Measurements from ENCODE around the gene OR13J1. TPM values are rescaled to one million over a fixed set of nuclear protein-coding genes. Genes with fewer than 3 reads are reported as not detected.
"Not testable (repeated sequence)": the region's sequence is repeated elsewhere in the genome, so short reads cannot be mapped to it uniquely, and the experiment has no call there.

The OR13J1 gene
- total and polyA plus RNA-seq, 5 donors from 2014 or later, result not detected

GRCh38 chr9:35898337-35898736, 28.1 kb upstream of the OR13J1 start:
- H3K27ac ChIP-seq (ENCODE audit: insufficient read depth, low read length, poor library complexity, severe bottlenecking), result no peak overlapping the region
- Mint-ChIP-seq H3K27ac (no peak overlapping the region), H3K4me1 (peaks cover 5 to 6% (median 6%) of the 10 kb centered on the region in 4 donors), H3K36me3 (no peaks in the 10 kb centered on the region), H3K27me3 (peaks cover 61% of the 10 kb centered on the region), H3K4me3 (no peak overlapping the region), H3K9me3 (no peaks in the 10 kb centered on the region)
- H3K27me3 ChIP-seq (ENCODE audit: control insufficient read depth, insufficient read depth, low read length), result peaks cover 30% of the 10 kb centered on the region
- no peak for ATAC-seq (ENCODE audit: low read depth in 2 of 2)
- DNase-seq, result no peak
- H3K4me3 ChIP-seq (ENCODE audit: low read depth, low read length), result no peak overlapping the region
- H3K4me1 ChIP-seq (ENCODE audit: control insufficient read depth, insufficient read depth, low read length, poor library complexity, severe bottlenecking), result peaks cover 4% of the 10 kb centered on the region
- H3K9me3 ChIP-seq (ENCODE audit: control insufficient read depth in 2 of 2, low read length in 2 of 2), result no peaks in the 10 kb centered on the region
- H3K36me3 ChIP-seq (ENCODE audit: control insufficient read depth, insufficient read depth, low read length), result no peaks in the 10 kb centered on the region

- not testable (repeated sequence) for H3K4me3 Mint-ChIP-seq, H3K9me3 Mint-ChIP-seq
These were observed 27.3 kb upstream of the OR13J1 start for GRCh38 chr9:35897376-35898099.

GRCh38 chr9:35896570-35896969, 26.4 kb upstream of the OR13J1 start:
- Mint-ChIP-seq H3K9me3 (peaks cover 0 to 1% (median 0%) of the 10 kb centered on the region in 7 donors), H3K27ac (no peak overlapping the region), H3K36me3 (no peaks in the 10 kb centered on the region), H3K4me1 (no peaks in the 10 kb centered on the region), H3K27me3 (peaks cover 64% of the 10 kb centered on the region), H3K4me3 (no peak overlapping the region)
- no peak overlapping the region for H3K4me3 ChIP-seq (ENCODE audit: low read depth, low read length)
- H3K4me1 ChIP-seq (ENCODE audit: control insufficient read depth, insufficient read depth, low read length, poor library complexity, severe bottlenecking), result no peaks in the 10 kb centered on the region
- peaks cover 36% of the 10 kb centered on the region for H3K27me3 ChIP-seq (ENCODE audit: control insufficient read depth, insufficient read depth, low read length)
- H3K9me3 ChIP-seq (ENCODE audit: control insufficient read depth in 2 of 2, low read length in 2 of 2), result no peaks in the 10 kb centered on the region
- no peak for DNase-seq
- no peak for ATAC-seq (ENCODE audit: low read depth in 2 of 2)
- H3K36me3 ChIP-seq (ENCODE audit: control insufficient read depth, insufficient read depth, low read length), result no peaks in the 10 kb centered on the region
- no peak overlapping the region for H3K27ac ChIP-seq (ENCODE audit: insufficient read depth, low read length, poor library complexity, severe bottlenecking)

More at GRCh38 chr9:35897376-35898099, 27.3 kb upstream of the OR13J1 start:
- not testable (repeated sequence) for H3K36me3 Mint-ChIP-seq; H3K27ac ChIP-seq (ENCODE audit: insufficient read depth, low read length, poor library complexity, severe bottlenecking); H3K27ac Mint-ChIP-seq; H3K4me3 ChIP-seq (ENCODE audit: low read depth, low read length); H3K4me1 Mint-ChIP-seq; ATAC-seq (ENCODE audit: low read depth in 2 of 2); DNase-seq; H3K4me1 ChIP-seq (ENCODE audit: control insufficient read depth, insufficient read depth, low read length, poor library complexity, severe bottlenecking); H3K36me3 ChIP-seq (ENCODE audit: control insufficient read depth, insufficient read depth, low read length); H3K9me3 ChIP-seq (ENCODE audit: control insufficient read depth in 2 of 2, low read length in 2 of 2)
- H3K27me3 Mint-ChIP-seq, result peaks cover 60% of the 10 kb centered on the region
- H3K27me3 ChIP-seq (ENCODE audit: control insufficient read depth, insufficient read depth, low read length), result peaks cover 33% of the 10 kb centered on the region

GRCh38 chr9:35892051-35892450, 21.9 kb upstream of the OR13J1 start:
- H3K27me3 Mint-ChIP-seq, result peaks cover 61% of the 10 kb centered on the region
- ATAC-seq (ENCODE audit: low read depth in 2 of 2) (no peak), DNase-seq (no peak)
- no peak overlapping the region for H3K4me3 Mint-ChIP-seq
- no peaks in the 10 kb centered on the region for H3K36me3 Mint-ChIP-seq
- H3K9me3 ChIP-seq (ENCODE audit: control insufficient read depth in 2 of 2, low read length in 2 of 2), result no peaks in the 10 kb centered on the region
- H3K27ac ChIP-seq (ENCODE audit: insufficient read depth, low read length, poor library complexity, severe bottlenecking), result no peak overlapping the region
- H3K4me3 ChIP-seq (ENCODE audit: low read depth, low read length), result no peak overlapping the region
- no peaks in the 10 kb centered on the region for H3K36me3 ChIP-seq (ENCODE audit: control insufficient read depth, insufficient read depth, low read length)
- H3K4me1 ChIP-seq (ENCODE audit: control insufficient read depth, insufficient read depth, low read length, poor library complexity, severe bottlenecking), result no peaks in the 10 kb centered on the region
- no peak overlapping the region for H3K27ac Mint-ChIP-seq
- no peaks in the 10 kb centered on the region for H3K4me1 Mint-ChIP-seq
- peaks cover 29% of the 10 kb centered on the region for H3K27me3 ChIP-seq (ENCODE audit: control insufficient read depth, insufficient read depth, low read length)
- peaks cover 0 to 1% (median 0%) of the 10 kb centered on the region in 7 donors for H3K9me3 Mint-ChIP-seq

GRCh38 chr9:35891646-35892045, 21.4 kb upstream of the OR13J1 start:
- Mint-ChIP-seq H3K4me1 (no peaks in the 10 kb centered on the region), H3K36me3 (no peaks in the 10 kb centered on the region), H3K4me3 (no peak overlapping the region), H3K27ac (no peak overlapping the region), H3K27me3 (peaks cover 63% of the 10 kb centered on the region), H3K9me3 (peaks cover 0 to 1% (median 0%) of the 10 kb centered on the region in 7 donors)
- no peaks in the 10 kb centered on the region for H3K4me1 ChIP-seq (ENCODE audit: control insufficient read depth, insufficient read depth, low read length, poor library complexity, severe bottlenecking)
- H3K36me3 ChIP-seq (ENCODE audit: control insufficient read depth, insufficient read depth, low read length), result no peaks in the 10 kb centered on the region
- peaks cover 29% of the 10 kb centered on the region for H3K27me3 ChIP-seq (ENCODE audit: control insufficient read depth, insufficient read depth, low read length)
- no peak for ATAC-seq (ENCODE audit: low read depth in 2 of 2)
- H3K9me3 ChIP-seq (ENCODE audit: control insufficient read depth in 2 of 2, low read length in 2 of 2), result no peaks in the 10 kb centered on the region
- H3K4me3 ChIP-seq (ENCODE audit: low read depth, low read length), result no peak overlapping the region
- H3K27ac ChIP-seq (ENCODE audit: insufficient read depth, low read length, poor library complexity, severe bottlenecking), result no peak overlapping the region
- DNase-seq, result no peak

- not testable (repeated sequence) for H3K9me3 Mint-ChIP-seq; H3K4me3 ChIP-seq (ENCODE audit: low read depth, low read length); H3K9me3 ChIP-seq (ENCODE audit: control insufficient read depth in 2 of 2, low read length in 2 of 2); ATAC-seq (ENCODE audit: low read depth in 2 of 2); H3K36me3 ChIP-seq (ENCODE audit: control insufficient read depth, insufficient read depth, low read length); H3K36me3 Mint-ChIP-seq; H3K27ac ChIP-seq (ENCODE audit: insufficient read depth, low read length, poor library complexity, severe bottlenecking); DNase-seq; H3K27me3 ChIP-seq (ENCODE audit: control insufficient read depth, insufficient read depth, low read length); H3K4me1 ChIP-seq (ENCODE audit: control insufficient read depth, insufficient read depth, low read length, poor library complexity, severe bottlenecking); H3K4me1 Mint-ChIP-seq; H3K27ac Mint-ChIP-seq; H3K4me3 Mint-ChIP-seq
- peaks cover 56% of the 10 kb centered on the region for H3K27me3 Mint-ChIP-seq
These were observed 14.7 kb upstream of the OR13J1 start for GRCh38 chr9:35884908-35885307.

- Histone ChIP-seq H3K4me3 (ENCODE audit: low read depth, low read length) (no peak overlapping the region), H3K4me1 (ENCODE audit: control insufficient read depth, insufficient read depth, low read length, poor library complexity, severe bottlenecking) (no peaks in the 10 kb centered on the region), H3K27ac (ENCODE audit: insufficient read depth, low read length, poor library complexity, severe bottlenecking) (no peak overlapping the region), H3K27me3 (ENCODE audit: control insufficient read depth, insufficient read depth, low read length) (peaks cover 4% of the 10 kb centered on the region), H3K9me3 (ENCODE audit: control insufficient read depth in 2 of 2, low read length in 2 of 2) (peaks cover under 1% of the 10 kb centered on the region in 2 experiments), H3K36me3 (ENCODE audit: control insufficient read depth, insufficient read depth, low read length) (no peaks in the 10 kb centered on the region)
- ATAC-seq (ENCODE audit: low read depth in 2 of 2) (no peak), DNase-seq (no peak)
- H3K36me3 Mint-ChIP-seq, result no peaks in the 10 kb centered on the region
- H3K27ac Mint-ChIP-seq, result no peak overlapping the region
- H3K4me3 Mint-ChIP-seq, result peak overlapping the region in 1 of 4 donors; percentile 58
- peaks cover 0 to 9% (median 0%) of the 10 kb centered on the region in 4 donors for H3K4me1 Mint-ChIP-seq
- peaks cover 0 to 2% (median 0%) of the 10 kb centered on the region in 7 donors for H3K9me3 Mint-ChIP-seq
- peaks cover 62% of the 10 kb centered on the region for H3K27me3 Mint-ChIP-seq
These were observed 12.8 kb upstream of the OR13J1 start for GRCh38 chr9:35882996-35883395.

- H3K27ac Mint-ChIP-seq, result no peak overlapping the region
- Histone ChIP-seq H3K9me3 (ENCODE audit: control insufficient read depth in 2 of 2, low read length in 2 of 2) (peaks cover 7% of the 10 kb centered on the region in 2 experiments), H3K4me3 (ENCODE audit: low read depth, low read length) (no peak overlapping the region), H3K4me1 (ENCODE audit: control insufficient read depth, insufficient read depth, low read length, poor library complexity, severe bottlenecking) (no peaks in the 10 kb centered on the region), H3K27me3 (ENCODE audit: control insufficient read depth, insufficient read depth, low read length) (peaks cover 9% of the 10 kb centered on the region), H3K27ac (ENCODE audit: insufficient read depth, low read length, poor library complexity, severe bottlenecking) (no peak overlapping the region), H3K36me3 (ENCODE audit: control insufficient read depth, insufficient read depth, low read length) (no peaks in the 10 kb centered on the region)
- H3K9me3 Mint-ChIP-seq, result peaks cover 0 to 8% (median 4%) of the 10 kb centered on the region in 7 donors
- no peak for ATAC-seq (ENCODE audit: low read depth in 2 of 2)
- H3K36me3 Mint-ChIP-seq, result no peaks in the 10 kb centered on the region
- no peak overlapping the region for H3K4me3 Mint-ChIP-seq
- DNase-seq, result peak; percentile 67 to 75 (median 70)
- H3K4me1 Mint-ChIP-seq, result peaks cover 0 to 9% (median 0%) of the 10 kb centered on the region in 4 donors
- peaks cover 62% of the 10 kb centered on the region for H3K27me3 Mint-ChIP-seq
These were observed 12.2 kb upstream of the OR13J1 start for GRCh38 chr9:35882263-35882848.
